Keratinocyte (primary cell): ENCODE data around the gene SLC9A8.

ENCODE experiments used
- CTCF ChIP-seq, 3 experiments: IDR thresholded peaks in 1 of 3; conservative IDR thresholded peaks in 1 of 3; optimal IDR thresholded peaks in 1 of 3; 2 replicates in 2 of 3; 3 replicates in 1 of 3; pipeline versions ENCODE3 to v1.5.1; 2011; ENCODE audit warnings: low read length in 3 of 3, mild to moderate bottlenecking in 3 of 3, moderate library complexity in 2 of 3, control low read depth in 1 of 3, inconsistent platforms in 1 of 3; ENCODE audit not compliant: insufficient read depth in 2 of 3; ENCODE audit errors: extremely low read depth in 1 of 3
- EZH2 ChIP-seq: IDR thresholded peaks from one replicate; pipeline ENCODE4 v1.6.1; 2012; ENCODE audit warnings: inconsistent platforms, mild to moderate bottlenecking, low read length, moderate library complexity

GRCh38 chr20:49886571-49887213 is 74.1 kb downstream of the SLC9A8 start:
- TF ChIP-seq EZH2 = no peak
- no peak for TF ChIP-seq CTCF (optimal IDR thresholded peaks at IDR 0.05 in 1 of 3, IDR thresholded peaks at IDR 0.05 in 1 of 3, conservative IDR thresholded peaks at IDR 0.05 in 1 of 3; ENCODE audit: extremely low read depth in 1 of 3, insufficient read depth in 2 of 3, low read length in 3 of 3)
